Measurements from ENCODE around the gene DIPK1B.
"Not testable (repeated sequence)": the region's sequence is repeated elsewhere in the genome, so short reads cannot be mapped to it uniquely, and the experiment has no call there.

DIPK1B gene

GRCh38 chr9:136709454-136710109 is 2.8 kb upstream of the DIPK1B start:
- Mint-ChIP-seq H3K4me1 (ENCODE audit: low read depth) (no peaks in the 10 kb centered on the region), H3K27ac (no peak overlapping the region), H3K27me3 (ENCODE audit: low read depth) (peaks cover 28% of the 10 kb centered on the region), H3K36me3 (ENCODE audit: low read depth) (no peaks in the 10 kb centered on the region), H3K4me3 (no peak overlapping the region), H3K9me3 (no peaks in the 10 kb centered on the region)
- no peak for DNase-seq (ENCODE audit: low spot score)

DNA sequence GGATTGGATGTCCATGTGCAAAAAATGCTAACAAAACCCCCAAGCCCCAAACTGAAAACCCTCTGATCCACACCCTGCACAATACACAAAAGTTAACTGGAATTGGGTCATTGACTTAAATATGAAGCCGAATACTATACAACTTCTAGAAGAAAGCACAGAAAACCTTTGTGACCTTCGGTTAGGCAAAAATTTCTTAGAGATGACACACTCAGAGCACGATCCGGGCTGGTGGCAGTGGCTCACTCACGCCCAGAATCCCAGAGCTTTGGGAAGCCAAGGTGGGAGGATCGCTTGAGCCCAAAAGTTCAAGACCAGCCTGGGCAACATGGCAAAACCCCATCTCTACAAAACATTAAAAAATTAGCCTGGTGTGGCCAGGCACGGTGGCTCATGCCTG is 1.8 kb upstream of the DIPK1B start:
- H3K27me3 Mint-ChIP-seq (ENCODE audit: low read depth): peaks cover 24% of the 10 kb centered on the region
- DNase-seq (ENCODE audit: low spot score): no peak
- H3K4me1 Mint-ChIP-seq (ENCODE audit: low read depth): no peaks in the 10 kb centered on the region
- H3K9me3 Mint-ChIP-seq: no peaks in the 10 kb centered on the region
- H3K27ac Mint-ChIP-seq: no peak overlapping the region
- no peaks in the 10 kb centered on the region for H3K36me3 Mint-ChIP-seq (ENCODE audit: low read depth)
- no peak overlapping the region for H3K4me3 Mint-ChIP-seq

GRCh38 chr9:136711219-136711648 is 1.1 kb upstream of the DIPK1B start:
- not testable (repeated sequence) for H3K9me3 Mint-ChIP-seq; H3K27ac Mint-ChIP-seq; DNase-seq (ENCODE audit: low spot score); H3K4me1 Mint-ChIP-seq (ENCODE audit: low read depth); H3K36me3 Mint-ChIP-seq (ENCODE audit: low read depth)
- Mint-ChIP-seq H3K4me3 (peak overlapping the region; percentile 61), H3K27me3 (ENCODE audit: low read depth) (peaks cover 28% of the 10 kb centered on the region)

DNA sequence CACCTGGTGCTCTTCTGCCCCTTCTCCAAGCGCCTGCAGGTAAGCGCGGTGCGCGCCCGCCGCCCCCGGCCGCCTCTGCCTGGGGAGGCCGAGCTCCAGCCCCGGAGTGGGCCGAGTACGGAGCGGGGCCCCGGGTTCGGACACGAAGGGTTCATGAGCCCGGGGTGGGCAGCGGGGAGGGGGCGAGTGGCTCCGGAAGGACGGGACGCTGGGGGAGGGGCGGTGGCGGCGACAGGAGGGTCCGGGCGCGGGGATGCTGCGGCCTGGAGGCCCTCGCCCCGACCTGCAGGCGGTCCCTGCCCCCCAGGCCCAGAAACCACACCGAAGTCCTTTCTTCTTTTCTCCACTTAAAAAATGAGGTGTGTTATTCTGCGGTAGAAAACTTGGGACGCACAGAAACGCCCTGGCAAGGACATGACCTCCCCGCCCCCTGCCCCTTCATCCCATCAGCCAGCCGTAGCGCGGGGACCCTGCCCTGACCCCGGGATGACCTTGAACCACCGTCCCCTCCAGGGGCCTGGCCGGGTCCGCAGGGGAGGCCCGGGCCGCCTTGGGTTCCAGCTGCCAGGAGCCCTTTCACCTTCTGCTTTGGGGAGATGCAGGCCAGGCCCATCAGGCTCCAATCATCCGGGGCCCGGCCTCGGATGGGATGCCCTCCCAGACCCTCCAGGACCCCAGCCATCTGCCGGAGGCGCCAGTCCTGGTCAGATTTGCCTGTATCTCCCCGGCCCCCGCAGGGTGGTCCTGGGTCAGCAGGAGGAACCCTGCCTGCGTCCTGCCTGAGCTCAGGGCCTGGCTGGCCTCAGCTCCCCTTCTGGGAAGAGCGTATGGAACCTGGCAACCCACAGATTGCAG is 545 bp downstream of the DIPK1B start:
- H3K4me1 Mint-ChIP-seq (ENCODE audit: low read depth): no peaks in the 10 kb centered on the region
- H3K36me3 Mint-ChIP-seq (ENCODE audit: low read depth): no peaks in the 10 kb centered on the region
- no peak for DNase-seq (ENCODE audit: low spot score)
- H3K9me3 Mint-ChIP-seq: no peaks in the 10 kb centered on the region
- no peak overlapping the region for H3K4me3 Mint-ChIP-seq
- peaks cover 28% of the 10 kb centered on the region for H3K27me3 Mint-ChIP-seq (ENCODE audit: low read depth)
- no peak overlapping the region for H3K27ac Mint-ChIP-seq

GRCh38 chr9:136713550-136713949 is 1.2 kb downstream of the DIPK1B start:
- H3K9me3 Mint-ChIP-seq: no peaks in the 10 kb centered on the region
- H3K27ac Mint-ChIP-seq: no peak overlapping the region
- H3K27me3 Mint-ChIP-seq (ENCODE audit: low read depth): peaks cover 28% of the 10 kb centered on the region
- no peaks in the 10 kb centered on the region for H3K4me1 Mint-ChIP-seq (ENCODE audit: low read depth)
- H3K36me3 Mint-ChIP-seq (ENCODE audit: low read depth): no peaks in the 10 kb centered on the region
- no peak for DNase-seq (ENCODE audit: low spot score)
- H3K4me3 Mint-ChIP-seq: no peak overlapping the region

GRCh38 chr9:136714096-136714892 is 1.9 kb downstream of the DIPK1B start:
- Mint-ChIP-seq H3K4me3 (no peak overlapping the region), H3K9me3 (no peaks in the 10 kb centered on the region), H3K27me3 (ENCODE audit: low read depth) (peaks cover 28% of the 10 kb centered on the region), H3K36me3 (ENCODE audit: low read depth) (no peaks in the 10 kb centered on the region), H3K4me1 (ENCODE audit: low read depth) (no peaks in the 10 kb centered on the region), H3K27ac (no peak overlapping the region)
- DNase-seq (ENCODE audit: low spot score): no peak

DNA sequence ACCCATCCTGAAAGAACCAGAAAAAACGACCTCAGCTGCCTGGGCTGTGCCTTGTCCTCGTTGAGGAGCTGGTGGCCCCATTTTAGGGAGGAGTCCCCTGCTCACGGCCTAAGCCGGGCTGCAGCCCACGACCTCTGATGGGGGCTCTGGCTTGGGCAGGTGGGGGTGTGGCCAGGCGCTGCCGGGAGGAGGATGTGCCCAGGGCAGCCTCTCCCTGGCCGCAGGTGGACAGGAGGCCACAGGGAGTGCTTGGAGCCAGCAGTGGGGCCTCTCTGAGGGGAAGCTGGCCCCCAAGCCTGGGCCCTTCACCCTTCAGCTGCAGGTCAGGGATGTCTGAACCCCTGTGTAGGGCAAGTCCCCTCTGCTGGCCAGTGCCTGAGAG is 2.5 kb downstream of the DIPK1B start:
- Mint-ChIP-seq H3K4me3 (no peak overlapping the region), H3K9me3 (no peaks in the 10 kb centered on the region), H3K36me3 (ENCODE audit: low read depth) (no peaks in the 10 kb centered on the region), H3K4me1 (ENCODE audit: low read depth) (no peaks in the 10 kb centered on the region), H3K27me3 (ENCODE audit: low read depth) (peaks cover 28% of the 10 kb centered on the region), H3K27ac (no peak overlapping the region)
- DNase-seq (ENCODE audit: low spot score): no peak

- peaks cover 3% of the 10 kb centered on the region for H3K36me3 Mint-ChIP-seq (ENCODE audit: low read depth)
- no peak overlapping the region for H3K4me3 Mint-ChIP-seq
- no peaks in the 10 kb centered on the region for H3K9me3 Mint-ChIP-seq
- no peaks in the 10 kb centered on the region for H3K4me1 Mint-ChIP-seq (ENCODE audit: low read depth)
- DNase-seq (ENCODE audit: low spot score): no peak
- H3K27me3 Mint-ChIP-seq (ENCODE audit: low read depth): peaks cover 12% of the 10 kb centered on the region
- H3K27ac Mint-ChIP-seq: no peak overlapping the region
Observed at GRCh38 chr9:136717399-136717798, 5.0 kb downstream of the DIPK1B start.

DNA sequence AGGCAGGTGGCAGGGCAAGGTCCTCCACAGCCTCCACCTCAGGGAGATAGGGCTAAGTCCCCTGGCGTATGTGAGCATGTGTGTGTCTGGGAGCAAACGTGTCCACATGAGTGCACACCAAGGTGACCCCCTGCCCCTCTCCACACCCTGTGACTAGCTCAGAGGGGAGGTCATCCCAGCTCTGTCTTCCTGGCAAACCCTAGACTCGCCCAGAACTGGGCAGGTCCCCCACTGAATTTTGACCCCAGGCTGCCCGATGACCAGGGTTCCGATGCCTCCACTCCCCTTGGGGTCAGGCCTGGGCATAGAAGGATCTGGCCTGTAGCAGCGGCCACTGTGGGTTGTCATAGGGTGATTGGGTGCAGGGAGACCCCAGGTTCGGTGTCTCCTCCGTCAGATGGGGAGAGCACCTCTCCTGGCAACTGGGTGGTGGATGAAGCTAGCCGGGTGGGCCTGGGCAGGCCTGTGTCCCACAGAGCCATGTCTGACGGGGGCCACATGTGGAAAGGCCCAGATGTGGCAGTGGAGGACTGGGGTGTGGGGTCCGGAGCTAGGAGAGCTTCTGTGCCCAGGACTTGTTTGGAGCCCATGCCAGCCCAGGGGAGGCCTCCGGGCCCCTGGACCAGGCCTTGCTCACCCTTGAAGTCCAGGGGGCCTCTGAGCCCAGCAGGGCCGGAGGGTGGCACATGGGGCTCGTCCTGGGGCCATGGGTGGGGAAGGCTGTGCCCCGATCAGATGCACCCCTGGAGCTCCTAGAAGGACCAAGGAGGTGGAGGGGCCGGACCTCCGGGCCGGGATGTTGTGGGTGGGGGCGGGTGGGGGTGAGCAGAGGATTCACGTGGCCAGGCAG is 6.2 kb downstream of the DIPK1B start:
- H3K27ac Mint-ChIP-seq: no peak overlapping the region
- H3K9me3 Mint-ChIP-seq: no peaks in the 10 kb centered on the region
- no peaks in the 10 kb centered on the region for H3K4me1 Mint-ChIP-seq (ENCODE audit: low read depth)
- H3K27me3 Mint-ChIP-seq (ENCODE audit: low read depth): peaks cover 8% of the 10 kb centered on the region
- H3K36me3 Mint-ChIP-seq (ENCODE audit: low read depth): peaks cover 5% of the 10 kb centered on the region
- H3K4me3 Mint-ChIP-seq: no peak overlapping the region
- DNase-seq (ENCODE audit: low spot score): no peak

DNA sequence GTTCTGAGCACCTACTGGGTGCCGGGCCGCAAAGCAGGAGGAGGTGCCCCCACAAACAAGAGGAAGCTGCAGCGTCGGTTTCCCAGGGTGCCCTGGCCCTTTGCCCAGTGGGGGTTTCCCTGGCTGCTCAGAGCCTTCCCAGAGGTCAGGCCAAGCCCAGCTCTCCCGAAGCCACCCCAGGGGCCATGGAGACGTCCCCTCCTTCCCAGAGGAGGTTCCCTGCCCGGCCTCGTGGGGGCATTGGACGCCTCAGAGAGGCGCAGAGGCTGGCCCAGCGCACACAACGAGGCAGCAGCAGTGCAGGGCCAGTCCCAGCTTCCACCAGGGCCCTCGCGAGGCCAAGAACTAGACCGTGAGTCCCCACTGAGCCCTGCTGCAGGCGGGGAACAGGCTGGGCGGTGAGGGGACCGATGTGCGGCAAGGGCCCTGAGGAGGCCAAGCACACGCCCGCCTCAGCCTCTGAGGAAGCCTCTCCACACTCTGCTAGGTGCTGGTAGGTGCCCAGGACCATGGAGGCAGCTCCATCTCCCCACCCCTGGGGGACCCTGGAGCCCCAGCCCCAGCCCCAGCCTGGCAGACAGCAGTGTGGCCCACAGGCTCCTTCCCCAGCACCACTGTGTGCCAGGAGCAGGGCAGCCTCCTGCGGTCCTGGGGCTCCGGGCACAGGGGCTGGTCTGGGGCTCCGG is 7.0 kb downstream of the DIPK1B start:
- Mint-ChIP-seq H3K9me3 (no peaks in the 10 kb centered on the region), H3K36me3 (ENCODE audit: low read depth) (peaks cover 13% of the 10 kb centered on the region), H3K4me3 (no peak overlapping the region), H3K4me1 (ENCODE audit: low read depth) (peaks cover 1% of the 10 kb centered on the region), H3K27ac (no peak overlapping the region), H3K27me3 (ENCODE audit: low read depth) (peaks cover 3% of the 10 kb centered on the region)
- DNase-seq (ENCODE audit: low spot score): no peak

DNA sequence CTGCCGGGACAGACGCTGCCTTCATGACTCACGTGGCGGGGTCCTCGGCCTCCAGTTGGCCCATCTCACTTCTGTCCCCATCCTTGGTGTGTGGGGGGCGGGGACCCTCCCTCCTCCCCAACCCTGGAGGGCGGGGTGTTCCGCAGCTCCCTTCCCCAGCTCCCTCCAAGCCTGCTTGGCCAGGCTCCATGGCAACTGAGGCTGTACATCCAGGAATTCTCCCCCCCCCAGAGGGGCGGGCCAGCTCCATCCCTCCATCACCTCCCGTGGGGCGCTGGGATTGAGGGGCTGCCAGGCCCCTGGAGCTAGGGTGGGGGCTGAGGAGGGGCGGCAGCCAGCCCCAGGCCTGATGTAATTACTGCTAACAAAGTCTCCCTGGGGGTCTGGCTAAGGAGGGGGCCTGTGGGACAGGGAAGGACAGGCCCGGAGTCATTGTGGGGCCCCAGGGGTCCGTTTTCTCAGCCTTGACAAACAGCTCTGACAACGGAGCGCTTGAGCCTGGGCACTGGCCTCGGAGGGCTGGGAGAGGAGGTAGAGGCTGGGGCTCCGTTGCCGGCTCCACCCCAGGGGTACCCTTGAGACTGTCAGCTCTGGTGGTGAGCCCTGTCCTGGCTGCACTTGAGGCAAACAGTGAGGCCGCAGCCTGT is 8.0 kb downstream of the DIPK1B start:
- Mint-ChIP-seq H3K27ac (no peak overlapping the region), H3K27me3 (ENCODE audit: low read depth) (peaks cover 3% of the 10 kb centered on the region), H3K4me3 (no peak overlapping the region), H3K36me3 (ENCODE audit: low read depth) (peaks cover 20% of the 10 kb centered on the region), H3K9me3 (no peaks in the 10 kb centered on the region), H3K4me1 (ENCODE audit: low read depth) (peaks cover 1% of the 10 kb centered on the region)
- no peak for DNase-seq (ENCODE audit: low spot score)

DNA sequence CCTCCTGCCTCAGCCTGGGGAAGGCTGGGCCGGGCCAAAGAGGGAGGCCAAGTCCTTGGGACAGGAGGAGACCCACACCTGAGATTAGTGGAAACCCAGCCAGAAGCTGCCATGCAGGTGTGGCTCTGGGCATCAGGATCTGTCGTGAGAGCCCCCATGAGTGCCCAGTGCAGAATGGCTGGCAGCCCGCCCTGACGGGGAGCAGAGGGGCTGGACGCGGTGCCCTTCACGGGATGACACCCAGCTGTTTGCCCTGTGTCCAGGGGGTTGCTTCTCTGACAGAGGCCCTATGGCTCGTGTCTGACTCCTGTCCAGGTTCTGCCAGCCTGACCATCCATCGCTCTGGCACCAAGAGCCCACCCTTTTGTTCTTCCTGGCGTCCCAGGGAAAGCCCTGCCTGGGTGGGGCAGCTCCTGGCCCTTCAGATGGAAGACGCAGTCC is 8.5 kb downstream of the DIPK1B start:
- peaks cover 25% of the 10 kb centered on the region for H3K36me3 Mint-ChIP-seq (ENCODE audit: low read depth)
- H3K9me3 Mint-ChIP-seq: no peaks in the 10 kb centered on the region
- peaks cover 1% of the 10 kb centered on the region for H3K4me1 Mint-ChIP-seq (ENCODE audit: low read depth)
- peaks cover 1% of the 10 kb centered on the region for H3K27me3 Mint-ChIP-seq (ENCODE audit: low read depth)
- no peak overlapping the region for H3K4me3 Mint-ChIP-seq
- H3K27ac Mint-ChIP-seq: peak overlapping the region; percentile 41
- DNase-seq (ENCODE audit: low spot score): no peak

All from T-helper 2 cell treated with Interferon-gamma antibody and Interleukin-4, amounts not matched to agents 5 μg/mL and 100 μg/mL, for 36 hours (primary cell).